DMS53 treated with DMSO at 0.1 percent for 48 hours (cell line): ENCODE measurements around the gene FOXJ3.

ENCODE experiments used
- DNase-seq: peaks from one replicate; lab custom pipeline; 2025; ENCODE audit not compliant: unreplicated experiment; lab: John Stamatoyannopoulos, UW

FOXJ3 gene

GRCh38 chr1:42335050-42335808 lies at the start of gene FOXJ3:
Gene FOXJ3 (minus strand): TSS chr1:42335235. CDS start chr1:42311093, 24,142 bp downstream.
- DNase-seq = peak; percentile 87

- DNase-seq = no peak
Observed at GRCh38 chr1:42381280-42381673, 46.2 kb upstream of the FOXJ3 start.

GRCh38 chr1:42380586-42381279 lies 45.7 kb upstream of the FOXJ3 start, which contains the start of gene RIMKLA:
Gene RIMKLA (plus strand): TSS chr1:42380792. CDS start chr1:42380935, 143 bp downstream.
- DNase-seq = peak; percentile 47

- DNase-seq = no peak
Observed at GRCh38 chr1:42379794-42380585, 45.0 kb upstream of the FOXJ3 start.

- no peak for DNase-seq
Observed at GRCh38 chr1:42372796-42373195, 37.8 kb upstream of the FOXJ3 start.

- no peak for DNase-seq
Observed at GRCh38 chr1:42370876-42371549, 36.0 kb upstream of the FOXJ3 start.

- no peak for DNase-seq
Observed at GRCh38 chr1:42369471-42369870, 34.4 kb upstream of the FOXJ3 start.

GRCh38 chr1:42368096-42368795 lies 33.2 kb upstream of the FOXJ3 start:
- no peak for DNase-seq

- no peak for DNase-seq
Observed at GRCh38 chr1:42365118-42365517, 30.1 kb upstream of the FOXJ3 start.

GRCh38 chr1:42364542-42364941 lies 29.5 kb upstream of the FOXJ3 start:
- no peak for DNase-seq

- no peak for DNase-seq
Observed at GRCh38 chr1:42364089-42364488, 29.1 kb upstream of the FOXJ3 start.

- no peak for DNase-seq
Observed at GRCh38 chr1:42359466-42359865, 24.4 kb upstream of the FOXJ3 start.

- no peak for DNase-seq
Observed at GRCh38 chr1:42358791-42359190, 23.8 kb upstream of the FOXJ3 start.

GRCh38 chr1:42350086-42350485 lies 15.1 kb upstream of the FOXJ3 start:
- no peak for DNase-seq

- no peak for DNase-seq
Observed at GRCh38 chr1:42348498-42348897, 13.5 kb upstream of the FOXJ3 start.

- DNase-seq = no peak
Observed at GRCh38 chr1:42343049-42343448, 8.0 kb upstream of the FOXJ3 start.

- DNase-seq = peak; percentile 77
Observed at GRCh38 chr1:42340901-42341300, 5.9 kb upstream of the FOXJ3 start.

- DNase-seq = peak; percentile 99
Observed at GRCh38 chr1:42340093-42340492, 5.1 kb upstream of the FOXJ3 start.

GRCh38 chr1:42336978-42337377 lies 1.9 kb upstream of the FOXJ3 start:
- no peak for DNase-seq

- peak; percentile 77 for DNase-seq
Observed at GRCh38 chr1:42335809-42336518, 929 bp upstream of the FOXJ3 start.
